ENCODE data around the gene LSM11. TPM values are rescaled to one million over a fixed set of nuclear protein-coding genes. Genes with fewer than 3 reads are reported as not detected.

LSM11 gene
- total RNA-seq, 2 experiments from 2014 or later: 7.4 to 8.0 TPM

DNA sequence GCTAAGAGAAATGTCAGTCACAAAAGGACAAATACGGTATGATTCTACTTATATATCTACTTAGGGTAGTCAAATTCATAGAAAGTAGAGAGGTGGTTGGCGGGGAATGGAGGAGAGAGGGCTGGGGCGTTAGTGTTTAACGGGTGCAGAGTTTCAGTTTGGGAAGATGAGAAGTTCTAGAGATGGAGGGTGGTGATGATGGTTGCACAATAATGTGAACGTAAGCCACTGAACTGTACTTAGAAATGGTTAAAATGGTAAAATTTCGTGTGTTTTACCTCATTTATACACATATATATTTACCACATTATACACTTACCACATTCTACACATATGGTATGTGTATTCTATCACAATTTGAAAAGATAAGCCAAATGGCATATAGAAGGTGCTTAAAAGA, 35.7 kb downstream of the LSM11 start:
- Mint-ChIP-seq H3K4me3 (no peak overlapping the region), H3K27me3 (no peaks in the 10 kb centered on the region), H3K9me3 (no peaks in the 10 kb centered on the region), H3K27ac (no peak overlapping the region), H3K36me3 (no peaks in the 10 kb centered on the region), H3K4me1 (ENCODE audit: low read depth) (peaks cover 4% of the 10 kb centered on the region)
- intact Hi-C loops (cut with micrococcal nuclease): no loop called here
- ChIA-PET CTCF (no interaction called here), POLR2A (no interaction called here)
- DNase-seq: no peak

DNA sequence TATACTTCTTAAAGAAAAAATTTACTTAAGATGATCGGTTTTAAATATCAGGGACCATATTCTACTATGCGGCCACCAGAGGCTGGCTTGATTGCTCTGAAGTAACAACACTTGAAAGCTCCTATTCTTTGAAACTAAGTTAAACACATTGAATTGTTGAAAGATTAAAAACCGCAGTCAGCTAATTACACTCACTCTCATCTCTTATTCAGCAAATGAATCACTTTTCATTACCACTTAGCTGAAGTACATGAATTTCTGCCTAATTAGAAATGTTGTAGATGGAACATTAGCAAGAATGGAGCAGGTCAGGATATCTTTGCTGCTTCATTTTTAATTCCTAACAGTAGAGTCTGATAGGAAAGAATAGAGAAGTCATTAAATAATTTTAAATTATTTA, 42.3 kb downstream of the LSM11 start:
- H3K9me3 Mint-ChIP-seq: no peaks in the 10 kb centered on the region
- H3K4me3 Mint-ChIP-seq: no peak overlapping the region
- no peak for DNase-seq
- H3K36me3 Mint-ChIP-seq: peaks cover 10% of the 10 kb centered on the region
- intact Hi-C loops (cut with micrococcal nuclease): no loop called here
- H3K27me3 Mint-ChIP-seq: no peaks in the 10 kb centered on the region
- POLR2A ChIA-PET: no interaction called here
- no peak overlapping the region for H3K27ac Mint-ChIP-seq
- H3K4me1 Mint-ChIP-seq (ENCODE audit: low read depth): no peaks in the 10 kb centered on the region
- CTCF ChIA-PET: no interaction called here

DNA sequence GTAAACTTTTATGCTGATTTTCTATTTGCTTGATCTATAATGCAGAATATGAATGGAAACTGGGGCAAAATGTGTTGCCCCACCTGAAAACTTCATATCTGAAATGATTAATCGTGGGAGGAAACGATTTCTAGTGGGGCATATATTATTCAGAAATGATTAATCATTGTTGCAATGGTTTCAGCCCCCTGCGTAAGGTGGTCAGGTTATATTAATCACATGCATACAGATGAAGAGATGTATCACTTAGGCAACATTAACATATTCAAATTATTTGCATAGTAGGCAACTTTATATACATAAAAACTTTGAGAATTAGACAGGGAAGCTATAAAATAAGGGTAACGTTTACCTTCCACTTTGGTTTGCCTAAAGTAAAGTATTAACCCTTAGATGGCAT, 49.8 kb downstream of the LSM11 start:
- intact Hi-C loops (cut with micrococcal nuclease): no loop called here
- Mint-ChIP-seq H3K9me3 (no peaks in the 10 kb centered on the region), H3K4me3 (no peak overlapping the region), H3K4me1 (ENCODE audit: low read depth) (peaks cover 14% of the 10 kb centered on the region), H3K36me3 (peaks cover 21% of the 10 kb centered on the region), H3K27me3 (no peaks in the 10 kb centered on the region), H3K27ac (no peak overlapping the region)
- DNase-seq: no peak
- CTCF ChIA-PET: interaction anchor here (1.0 to 1.9 kb wide), 6 partner anchors 22 to 201 kb away, joined by 3 to 8 read pairs (median 4); no protein-coding TSS in a partner anchor
- POLR2A ChIA-PET: no interaction called here

DNA sequence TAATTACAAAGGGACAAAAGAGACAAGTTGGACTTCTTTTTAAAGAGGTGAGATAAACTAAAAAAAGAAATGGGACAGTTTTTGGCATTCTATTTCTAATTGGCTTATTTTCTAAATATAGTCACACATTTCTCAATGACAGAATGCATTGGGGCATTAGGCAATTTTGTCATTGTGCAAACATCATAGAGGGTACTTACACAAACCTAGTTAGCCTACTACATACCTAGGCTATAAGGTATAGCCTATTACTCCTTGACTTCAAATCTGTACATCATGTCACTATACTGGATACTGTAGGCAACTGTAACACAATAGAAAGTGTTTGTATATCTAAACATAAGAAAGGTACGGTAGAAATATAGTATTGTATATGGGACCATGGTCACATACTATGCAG, 56.1 kb downstream of the LSM11 start:
- no peak for DNase-seq
- H3K4me3 Mint-ChIP-seq: no peak overlapping the region
- intact Hi-C loops (cut with micrococcal nuclease): no loop called here
- CTCF ChIA-PET: no interaction called here
- no peaks in the 10 kb centered on the region for H3K9me3 Mint-ChIP-seq
- no peaks in the 10 kb centered on the region for H3K27me3 Mint-ChIP-seq
- peaks cover 22% of the 10 kb centered on the region for H3K36me3 Mint-ChIP-seq
- H3K4me1 Mint-ChIP-seq (ENCODE audit: low read depth): peaks cover 2% of the 10 kb centered on the region
- POLR2A ChIA-PET: no interaction called here
- no peak overlapping the region for H3K27ac Mint-ChIP-seq

DNA sequence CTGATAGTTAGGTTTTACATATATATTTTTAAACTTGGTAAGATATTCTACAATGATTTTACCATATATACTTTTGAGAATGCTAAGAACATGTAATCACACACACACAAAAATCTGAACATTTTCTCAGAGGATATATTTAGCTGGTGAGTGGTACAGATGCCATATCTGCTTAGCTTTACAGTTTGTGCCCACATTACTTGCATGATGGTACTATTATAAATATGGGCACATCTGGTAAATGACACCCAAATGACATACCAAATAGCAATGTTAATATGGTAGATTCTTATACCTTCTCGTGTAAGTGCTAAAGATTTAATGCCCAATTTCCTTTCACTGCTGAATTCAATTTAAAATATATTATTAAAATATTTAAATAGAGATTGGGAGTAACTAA, 56.6 kb downstream of the LSM11 start:
- ChIA-PET CTCF (no interaction called here), POLR2A (no interaction called here)
- Mint-ChIP-seq H3K9me3 (no peaks in the 10 kb centered on the region), H3K27me3 (no peaks in the 10 kb centered on the region), H3K4me3 (no peak overlapping the region), H3K27ac (no peak overlapping the region), H3K4me1 (ENCODE audit: low read depth) (no peaks in the 10 kb centered on the region), H3K36me3 (peaks cover 21% of the 10 kb centered on the region)
- intact Hi-C loops (cut with micrococcal nuclease): no loop called here
- no peak for DNase-seq

DNA sequence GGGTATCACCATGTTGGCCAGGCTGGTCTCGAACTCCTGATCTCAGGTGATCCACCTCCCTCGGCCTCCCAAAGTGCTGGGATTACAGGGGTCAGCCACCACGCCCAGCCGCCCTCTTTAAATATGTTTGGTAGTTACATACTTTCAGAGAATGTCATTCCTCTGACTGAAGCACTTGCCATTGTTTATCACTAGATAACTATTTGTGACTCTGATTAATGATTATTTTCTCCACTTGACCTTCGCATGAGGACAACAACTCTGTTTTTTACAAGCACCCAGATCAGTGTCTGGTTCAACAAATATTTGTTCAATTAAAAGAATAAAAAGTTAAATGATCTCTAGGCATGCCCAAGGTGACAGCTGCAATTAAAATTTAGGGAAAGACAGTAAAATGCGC, 59.2 kb downstream of the LSM11 start:
- intact Hi-C loops (cut with micrococcal nuclease): no loop called here
- Mint-ChIP-seq H3K27ac (no peak overlapping the region), H3K27me3 (no peaks in the 10 kb centered on the region), H3K36me3 (peaks cover 23% of the 10 kb centered on the region), H3K4me3 (no peak overlapping the region), H3K9me3 (no peaks in the 10 kb centered on the region), H3K4me1 (ENCODE audit: low read depth) (no peaks in the 10 kb centered on the region)
- no peak for DNase-seq
- ChIA-PET CTCF (no interaction called here), POLR2A (no interaction called here)

DNA sequence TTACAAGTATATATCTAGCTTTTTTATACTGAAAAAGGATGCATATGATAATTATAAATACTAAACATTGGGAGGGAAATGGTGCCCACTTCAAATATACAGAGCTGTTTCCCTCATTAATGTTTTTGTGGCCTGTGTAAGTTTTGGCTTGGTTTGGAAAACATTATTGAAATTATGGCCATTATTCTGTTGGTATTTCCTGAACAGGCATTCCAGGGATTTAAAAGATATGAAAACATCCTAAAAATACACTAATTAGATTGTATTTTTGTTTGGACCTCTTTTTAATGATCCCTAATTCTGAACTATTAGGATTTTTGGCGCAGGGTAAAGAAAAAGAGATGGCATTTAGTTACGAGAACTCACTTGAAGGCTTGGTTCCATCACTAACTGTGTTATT, 64.5 kb downstream of the LSM11 start:
- no peak overlapping the region for H3K27ac Mint-ChIP-seq
- H3K36me3 Mint-ChIP-seq: peaks cover 31% of the 10 kb centered on the region
- H3K4me3 Mint-ChIP-seq: no peak overlapping the region
- H3K27me3 Mint-ChIP-seq: no peaks in the 10 kb centered on the region
- intact Hi-C loops (cut with micrococcal nuclease): no loop called here
- ChIA-PET POLR2A (no interaction called here), CTCF (interaction anchor here (1.1 to 3.8 kb wide), 2 partner anchors 48 to 141 kb away, joined by 3 to 15 read pairs; no protein-coding TSS in a partner anchor)
- no peak for DNase-seq
- no peaks in the 10 kb centered on the region for H3K4me1 Mint-ChIP-seq (ENCODE audit: low read depth)
- no peaks in the 10 kb centered on the region for H3K9me3 Mint-ChIP-seq

Other genes starting within 250 kb of the LSM11 start
- 100 to 1,000 TPM; 107 to 111 TPM for gene ADAM19, start 167.9 kb upstream of the LSM11 start, total RNA-seq
- under 1 TPM; 0.65 to 0.93 TPM for gene SOX30, start 91.3 kb upstream of the LSM11 start, total RNA-seq
- gene C5orf52, start 72.2 kb upstream of the LSM11 start, total RNA-seq: not detected
- gene THG1L, start 12.3 kb upstream of the LSM11 start, total RNA-seq: 10 to 100 TPM; 28.6 to 33.5 TPM
- gene CLINT1, start 115.4 kb downstream of the LSM11 start, total RNA-seq: 10 to 100 TPM; 48.7 to 49.4 TPM

Data from activated CD4-positive, alpha-beta memory T cell treated with anti-CD3 and anti-CD28 coated beads for 36 hours (primary cell).